ENCODE results near the gene ABCC11.

ABCC11 gene

DNA sequence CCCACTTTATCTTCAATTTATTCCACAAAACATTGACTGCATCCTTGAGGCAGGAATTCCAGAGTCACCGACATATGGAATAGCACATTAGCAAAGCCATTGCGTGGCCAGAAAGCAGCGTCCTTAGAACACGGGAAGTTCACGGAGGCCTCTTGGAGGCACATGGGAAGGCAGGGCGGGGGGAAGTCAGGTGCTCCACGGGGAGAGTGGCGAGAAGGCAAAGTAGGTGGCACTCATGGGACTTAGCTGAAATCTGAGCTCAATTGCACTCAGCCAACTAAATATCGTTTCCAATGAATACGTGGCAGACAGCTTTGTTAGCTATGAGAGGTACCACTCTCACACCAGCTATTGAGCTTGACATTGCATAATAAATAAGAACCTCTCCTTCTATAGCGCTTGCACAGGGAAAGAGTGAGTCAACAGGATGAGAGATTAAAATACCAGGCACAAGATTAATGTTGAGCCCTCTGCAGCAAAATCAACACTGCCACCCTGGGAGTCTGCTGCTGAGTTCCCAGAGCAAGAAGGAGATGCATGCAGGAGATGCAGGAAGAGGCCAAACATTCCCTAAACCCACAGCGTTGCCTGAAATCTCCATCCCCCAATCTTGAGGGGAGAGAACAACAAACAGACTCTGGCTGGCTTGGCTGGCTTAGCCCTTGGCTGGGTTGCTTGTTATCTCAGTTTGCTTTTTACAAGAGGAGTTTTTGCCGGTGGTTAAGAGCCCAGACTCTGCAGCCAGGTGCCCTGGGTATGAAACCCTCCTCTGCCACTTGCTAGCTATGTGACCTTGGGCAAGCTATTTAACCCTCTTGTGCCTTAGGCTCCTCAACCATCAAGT lies 120.3 kb downstream of the ABCC11 start:
- no peak for DNase-seq

- no peak for DNase-seq
Observed at GRCh38 chr16:48125888-48126287, 121.5 kb downstream of the ABCC11 start.

- no peak for DNase-seq
Observed at GRCh38 chr16:48124266-48124665, 123.1 kb downstream of the ABCC11 start.

DNA sequence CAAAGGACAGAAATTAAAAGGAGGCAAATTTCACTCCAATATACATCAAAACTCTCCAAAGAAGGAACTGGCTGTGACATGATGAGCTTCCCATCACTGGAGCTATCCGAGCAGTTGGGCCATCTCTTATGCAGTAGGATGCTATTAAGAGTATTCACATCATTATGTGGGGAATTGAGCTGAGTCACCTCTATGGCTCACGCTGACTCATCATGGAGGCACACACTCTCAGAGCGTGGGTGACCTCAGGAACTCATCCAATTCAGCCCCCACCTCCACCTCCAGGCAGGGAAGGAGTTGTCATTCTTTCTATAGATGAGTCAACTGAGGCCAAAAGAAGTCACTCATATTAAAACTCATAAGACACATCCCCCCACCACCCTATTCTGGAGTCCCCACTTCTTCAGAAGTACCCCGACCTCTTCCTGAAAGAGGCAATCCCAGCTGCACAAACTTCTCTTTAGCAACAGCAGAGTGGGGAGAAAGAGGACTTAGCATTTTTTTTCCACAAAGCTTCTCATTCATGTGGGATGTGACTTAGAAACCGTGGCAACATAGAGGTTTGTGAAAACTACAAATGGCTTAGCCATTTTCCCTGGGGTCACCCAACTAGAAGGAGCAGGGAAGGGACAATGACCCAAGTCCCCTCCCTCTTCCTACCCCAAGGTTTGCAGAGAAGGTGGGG lies 124.1 kb downstream of the ABCC11 start:
- DNase-seq = peak; percentile 43

DNA sequence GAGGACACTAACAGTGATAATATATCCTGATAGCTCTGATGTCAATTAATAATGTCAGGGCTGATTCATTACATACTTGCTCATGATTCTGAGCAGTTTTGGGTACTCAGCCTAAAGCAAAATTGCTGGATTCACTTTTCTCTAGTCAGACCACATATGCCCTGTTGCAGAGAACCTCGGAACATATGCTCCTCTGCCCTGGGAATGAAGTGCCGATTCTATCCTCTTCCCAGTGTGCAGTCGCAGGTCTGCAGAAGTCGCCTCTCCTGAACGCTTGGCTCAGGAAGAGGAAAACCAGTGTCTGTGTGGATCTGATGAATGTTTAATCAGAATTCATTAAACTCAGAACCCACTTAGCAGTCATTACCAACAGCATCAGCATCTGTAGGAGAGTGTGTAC lies 126.1 kb downstream of the ABCC11 start:
- DNase-seq = no peak

- DNase-seq = no peak
Observed at GRCh38 chr16:48118841-48119240, 128.5 kb downstream of the ABCC11 start.

- peak; percentile 46 for DNase-seq
Observed at GRCh38 chr16:48117217-48118105, 129.9 kb downstream of the ABCC11 start.
